Lower lobe of right lung (tissue), 2 donors: Measurements from ENCODE around the gene GATC. TPM values are rescaled to one million over a fixed set of nuclear protein-coding genes. Genes with fewer than 3 reads are reported as not detected.
"Not testable (repeated sequence)": the region's sequence is repeated elsewhere in the genome, so short reads cannot be mapped to it uniquely, and the experiment has no call there.

Source experiments
- ATAC-seq, 2 donors: fragments of 200-7000 bp; cut with Tn5 transposase; one replicate each; pipeline ENCODE4 v1.9.1; 2020 to 2022; ENCODE audit warnings: mild to moderate bottlenecking in 2 of 2, moderate library complexity in 2 of 2
- DNase-seq: peaks from one replicate; pipeline ENCODE4 v3.0.0-alpha.2; 2020
- H3K27ac ChIP-seq: fragments of 200-600 bp; one replicate; pipeline ENCODE4 v1.8.0; 2022
- H3K27me3 ChIP-seq: fragments of 200-600 bp; one replicate; pipeline ENCODE4 v1.8.0; 2022; ENCODE audit warnings: low read depth
- H3K36me3 ChIP-seq: fragments of 200-600 bp; one replicate; pipeline ENCODE4 v1.8.0; 2022; ENCODE audit warnings: mild to moderate bottlenecking
- H3K4me1 ChIP-seq: fragments of 200-600 bp; one replicate; pipeline ENCODE4 v1.8.0; 2022
- H3K4me3 ChIP-seq: fragments of 200-600 bp; one replicate; pipeline ENCODE4 v1.8.0; 2022; ENCODE audit warnings: mild to moderate bottlenecking
- H3K9me3 ChIP-seq: fragments of 200-600 bp; one replicate; pipeline ENCODE4 v1.8.0; 2022
- CTCF ChIP-seq: fragments of 200-600 bp; IDR thresholded peaks from one replicate; pipeline ENCODE4 v1.8.0; 2022; ENCODE audit warnings: antibody characterized with exemption, mild to moderate bottlenecking
- intact Hi-C: fragments of 100-400 bp; cut with DNase I; formaldehyde crosslinking; loops from one replicate; pipeline ENCODE4 v1.11.0; 2022
- total RNA-seq: library from RNA; stranded (reverse); fragmentation: NEBNext Ultra II Directional; extraction: Animal tissue kit (Norgen Biotek cat#: 25700); gene quantifications from one replicate; pipeline ENCODE4 v1.2.1, GENCODE V29; 2021
- donor health status: DM: no; HTN: yes; CAD: no; lungs with severe emphysema.

The GATC gene
- total RNA-seq, 1 donor from 2014 or later, result 31.7 TPM

DNA sequence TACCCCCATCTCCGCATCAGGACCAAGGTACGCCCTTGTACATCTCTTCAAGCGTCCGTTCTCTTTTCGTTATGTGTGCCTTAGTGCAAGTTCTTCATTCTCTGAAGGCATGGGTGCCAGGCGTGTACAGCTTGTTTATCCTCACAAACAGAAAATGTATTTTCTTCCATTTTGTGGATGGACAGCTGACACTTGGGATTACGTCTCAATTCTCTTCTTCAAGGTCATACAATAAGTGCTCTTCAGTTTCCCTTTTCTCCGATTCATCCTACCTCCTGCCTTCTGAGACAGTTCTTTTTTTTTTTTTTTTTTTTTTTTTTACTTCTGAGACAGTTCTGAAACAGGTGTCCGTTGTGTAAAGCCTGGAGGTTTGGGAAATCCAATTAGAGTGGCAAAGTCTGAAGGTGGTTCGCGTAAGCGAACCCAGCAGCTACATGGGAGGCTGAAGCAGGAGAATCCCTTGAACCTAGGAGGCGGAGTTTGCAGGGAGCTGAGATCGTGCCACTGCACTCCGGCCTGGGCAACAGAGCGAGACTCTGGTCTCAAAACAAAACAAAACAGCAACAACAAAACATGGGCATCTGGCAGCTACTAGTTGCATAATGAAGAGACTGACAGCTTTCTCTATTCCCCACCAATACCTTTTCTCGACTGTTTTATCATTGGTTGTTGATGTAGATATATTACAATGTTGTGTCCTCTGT, 7.6 kb upstream of the GATC start:
- ATAC-seq (no peak), DNase-seq (no peak)
- peak overlapping the region; percentile 96 for H3K4me3 ChIP-seq
- H3K4me1 ChIP-seq, result peaks cover 19% of the 10 kb centered on the region
- peak overlapping the region; percentile 86 for H3K27ac ChIP-seq
- H3K27me3 ChIP-seq, result no peaks in the 10 kb centered on the region
- TF ChIP-seq CTCF, result no peak
- peaks cover 35% of the 10 kb centered on the region for H3K36me3 ChIP-seq
- intact Hi-C loops, result no loop called here
- H3K9me3 ChIP-seq, result no peaks in the 10 kb centered on the region

DNA sequence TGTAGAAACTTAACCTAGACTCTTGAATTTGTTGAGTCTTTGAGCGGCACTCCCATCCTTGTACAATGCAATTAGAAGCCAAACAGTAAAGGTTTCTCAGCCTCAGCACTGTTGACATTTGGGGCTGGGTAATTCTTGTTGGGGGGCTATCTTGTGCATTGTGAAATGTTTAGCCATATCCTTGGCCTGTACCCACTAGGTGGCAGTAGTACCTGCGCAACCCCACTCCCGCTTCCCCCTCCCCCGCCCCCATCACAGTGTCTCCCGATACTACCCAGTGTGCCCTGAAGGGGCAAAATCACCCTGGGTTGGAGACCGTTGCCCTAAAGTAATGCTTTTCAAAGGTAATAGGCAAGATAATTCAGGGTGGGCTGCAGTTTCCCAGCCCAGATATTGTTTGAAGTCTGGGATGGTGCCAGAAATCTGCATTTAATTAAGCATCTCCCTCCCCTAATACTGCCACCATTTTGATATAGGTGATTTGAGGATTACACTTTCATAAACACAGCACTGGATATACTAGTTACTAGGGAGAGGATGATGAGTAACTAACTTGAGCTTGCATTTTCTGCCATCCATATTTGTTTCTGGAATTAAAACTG, 6.5 kb upstream of the GATC start:
- H3K4me1 ChIP-seq, result peaks cover 21% of the 10 kb centered on the region
- no peak overlapping the region for H3K27ac ChIP-seq
- H3K4me3 ChIP-seq, result no peak overlapping the region
- intact Hi-C loops, result no loop called here
- no peaks in the 10 kb centered on the region for H3K27me3 ChIP-seq
- H3K9me3 ChIP-seq, result no peaks in the 10 kb centered on the region
- ATAC-seq, result peak; percentile 48 to 71
- TF ChIP-seq CTCF, result peak; percentile 64
- no peak for DNase-seq
- peaks cover 46% of the 10 kb centered on the region for H3K36me3 ChIP-seq

DNA sequence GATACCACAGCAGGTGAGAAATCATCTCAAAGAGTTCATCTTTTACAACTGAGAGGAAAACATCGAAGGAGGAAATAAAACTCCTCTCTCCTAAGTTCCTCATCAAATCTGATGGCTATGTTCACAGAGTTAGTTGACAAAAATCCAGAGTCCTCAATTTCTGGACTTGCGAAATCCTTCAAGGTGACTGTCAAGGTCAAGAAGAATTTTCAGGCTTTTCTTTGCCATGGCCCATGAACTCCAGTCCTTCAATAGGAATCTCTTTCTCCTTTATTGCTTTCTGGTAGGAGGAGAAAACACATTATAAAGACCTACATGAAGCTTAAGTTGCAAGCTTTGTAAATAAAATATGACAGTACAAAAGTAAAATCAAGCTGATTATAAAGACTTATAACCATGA, 1.6 kb upstream of the GATC start:
- DNase-seq (no peak), ATAC-seq (no peak)
- Histone ChIP-seq H3K4me3 (no peak overlapping the region), H3K9me3 (no peaks in the 10 kb centered on the region), H3K36me3 (peaks cover 58% of the 10 kb centered on the region), H3K27ac (no peak overlapping the region), H3K27me3 (no peaks in the 10 kb centered on the region), H3K4me1 (peaks cover 29% of the 10 kb centered on the region)
- no peak for TF ChIP-seq CTCF
- intact Hi-C loops, result no loop called here

DNA sequence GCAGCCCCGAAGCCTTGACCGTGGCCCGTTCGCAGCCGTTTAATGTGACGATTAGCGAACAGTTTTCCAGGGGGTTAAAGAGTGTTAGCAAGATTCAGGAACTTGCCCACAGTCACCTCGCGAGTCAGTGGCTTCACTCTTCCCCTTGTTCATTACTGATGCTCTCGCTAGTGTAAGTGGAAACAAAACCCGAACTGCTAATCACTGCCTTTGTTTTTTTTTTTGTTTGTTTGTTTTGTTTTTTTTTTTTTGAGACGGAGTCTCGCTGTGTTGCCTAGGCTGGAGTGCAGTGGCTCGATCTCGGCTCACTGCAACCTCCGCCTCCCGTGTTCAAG, 567 bp downstream of the GATC start:
- Histone ChIP-seq H3K4me1 (peaks cover 25% of the 10 kb centered on the region), H3K27ac (peak overlapping the region; percentile 90), H3K36me3 (peaks cover 51% of the 10 kb centered on the region), H3K4me3 (peak overlapping the region; percentile 82)
- H3K9me3 ChIP-seq, intact Hi-C loops, H3K27me3 ChIP-seq, DNase-seq, ATAC-seq: not testable (repeated sequence)

- intact Hi-C loops, result no loop called here
- no peak for DNase-seq
- no peak for TF ChIP-seq CTCF
- H3K27ac ChIP-seq, result no peak overlapping the region
- peaks cover 25% of the 10 kb centered on the region for H3K4me1 ChIP-seq
- no peaks in the 10 kb centered on the region for H3K27me3 ChIP-seq
- no peaks in the 10 kb centered on the region for H3K9me3 ChIP-seq
- peaks cover 53% of the 10 kb centered on the region for H3K36me3 ChIP-seq
- H3K4me3 ChIP-seq, result no peak overlapping the region
- no peak for ATAC-seq
These were observed 1.7 kb downstream of the GATC start for GRCh38 chr12:120447992-120448391.

DNA sequence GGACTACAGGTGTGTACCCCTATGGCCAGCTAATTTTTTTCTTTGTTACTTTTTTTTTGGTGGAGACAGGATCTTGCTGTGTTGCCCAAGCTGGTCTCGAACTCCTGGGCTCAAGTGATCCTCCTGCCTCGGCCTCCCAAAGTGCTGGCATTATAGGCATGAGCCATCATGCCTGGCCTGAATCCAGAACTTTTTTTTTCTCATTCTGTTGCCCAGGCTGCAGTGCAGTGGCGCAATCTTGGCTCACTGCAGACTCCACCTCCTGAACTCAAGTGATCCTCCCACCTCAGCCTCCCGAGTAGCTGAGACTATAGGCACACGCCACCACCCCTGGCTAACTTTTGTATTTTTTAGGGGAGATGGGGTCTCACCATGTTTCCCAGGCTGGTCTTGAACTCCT, 6.3 kb downstream of the GATC start:
- H3K9me3 ChIP-seq, DNase-seq, H3K27ac ChIP-seq, H3K4me3 ChIP-seq, H3K27me3 ChIP-seq, intact Hi-C loops, H3K4me1 ChIP-seq, ATAC-seq: not testable (repeated sequence)
- H3K36me3 ChIP-seq, result peaks cover 78% of the 10 kb centered on the region
